H1 (cell line): ENCODE measurements around the gene MDH1. TPM values are rescaled to one million over a fixed set of nuclear protein-coding genes. Genes with fewer than 3 reads are reported as not detected.

Experiments
- CHD7 ChIP-seq: fragments of 300-600 bp; sonication (generic); IDR thresholded peaks from 2 replicates; pipeline ENCODE4 v1.7.1; 2012; ENCODE audit warnings: low read length, moderate library complexity, mild to moderate bottlenecking, inconsistent platforms; ENCODE audit not compliant: insufficient replicate concordance
- CREB1 ChIP-seq: IDR thresholded peaks from 2 replicates; pipeline ENCODE4 v1.6.1; 2012; ENCODE audit warnings: inconsistent platforms
- EGR1 ChIP-seq: IDR thresholded peaks from 2 replicates; pipeline ENCODE4 v1.6.1; 2011; ENCODE audit warnings: low read depth, low read length, borderline replicate concordance
- JUND ChIP-seq: IDR thresholded peaks from 2 replicates; pipeline ENCODE4 v1.6.1; 2011; ENCODE audit warnings: mild to moderate bottlenecking, improper control_type of control experiment, low read length
- KDM1A ChIP-seq: fragments of 200-600, 300-600 bp; sonication (generic); IDR thresholded peaks from 2 replicates; pipeline ENCODE4 v1.7.1; 2016; ENCODE audit warnings: mild to moderate bottlenecking, low read length, borderline replicate concordance
- MAFK ChIP-seq: IDR thresholded peaks from 2 replicates; pipeline ENCODE4 v1.6.1; 2012; ENCODE audit warnings: low read depth, mild to moderate bottlenecking, improper control_type of control experiment, low read length
- MAX ChIP-seq: IDR thresholded peaks from 2 replicates; pipeline ENCODE4 v1.6.1; 2012; ENCODE audit warnings: inconsistent platforms
- NRF1 ChIP-seq: IDR thresholded peaks from 2 replicates; pipeline ENCODE4 v1.6.1; 2011; ENCODE audit warnings: mild to moderate bottlenecking, low read depth, low read length, improper control_type of control experiment
- TAF7 ChIP-seq: optimal IDR thresholded peaks from 2 replicates; pipeline ENCODE3; 2011; ENCODE audit warnings: low read depth, mild to moderate bottlenecking, inconsistent platforms, low read length, moderate library complexity, borderline replicate concordance
- polyA plus RNA-seq, 7 experiments: library from polyadenylated mRNA; depleted of rRNA in 3 of 7; stranded (reverse) in 5 of 7; unstranded in 2 of 7; fragments of >200 nt in 5 of 7; fragments of 200-250 nt in 2 of 7; gene quantifications; 1 replicate in 5 of 7; 2 replicates in 1 of 7; 4 replicates in 1 of 7; pipeline versions ENCODE4 v1.2.1 to v1.2.3, GENCODE V29; 2011 to 2013; ENCODE audit warnings: missing spikeins in 2 of 7, mixed read lengths in 2 of 7
- total RNA-seq: library from RNA; stranded (reverse); fragmentation: NEBNext Ultra II Directional; extraction: Animal tissue kit (Norgen Biotek cat#: 25700); gene quantifications from 2 replicates; pipeline ENCODE4 v1.2.1, GENCODE V29; 2021

Gene MDH1
- total and polyA plus RNA-seq, 2 of the 8 experiments (the other 6 are each of a cell fraction or from before 2014, with no cell fraction given), result 353 to 376 TPM

GRCh38 chr2:63572001-63572400 lies 16.8 kb upstream of the MDH1 start (continued):
- TF ChIP-seq CHD7 (no peak), MAX (no peak), CREB1 (no peak), NRF1 (no peak), KDM1A (no peak), MAFK (no peak), EGR1 (no peak), JUND (no peak), TAF7 (no peak)
